ENCODE data around the gene RICTOR.
A peak's percentile ranks its signal among the peaks of the same experiment; 100 is the strongest.
"Not testable (repeated sequence)": the region's sequence is repeated elsewhere in the genome, so short reads cannot be mapped to it uniquely, and the experiment has no call there.

Gene RICTOR

GRCh38 chr5:39005566-39006232 lies 68.5 kb downstream of the RICTOR start:
- no peak for DNase-seq

- DNase-seq: no peak
Measured at GRCh38 chr5:39001683-39002082, 72.5 kb downstream of the RICTOR start.

- no peak for DNase-seq
Measured at GRCh38 chr5:38999037-38999436, 75.2 kb downstream of the RICTOR start.

GRCh38 chr5:38997591-38997990 lies 76.6 kb downstream of the RICTOR start:
- no peak for DNase-seq

- no peak for DNase-seq
Measured at GRCh38 chr5:38996123-38996522, 78.1 kb downstream of the RICTOR start.

- peak; percentile 68 for DNase-seq
Measured at GRCh38 chr5:38994324-38994927, 79.8 kb downstream of the RICTOR start.

- DNase-seq: not testable (repeated sequence)
Measured at GRCh38 chr5:38989974-38990719, 84.1 kb downstream of the RICTOR start.

- no peak for DNase-seq
Measured at GRCh38 chr5:38985909-38986452, 88.2 kb downstream of the RICTOR start.

GRCh38 chr5:38979535-38979934 lies 94.7 kb downstream of the RICTOR start:
- DNase-seq: no peak

GRCh38 chr5:38978036-38978435 lies 96.2 kb downstream of the RICTOR start:
- no peak for DNase-seq

- no peak for DNase-seq
Measured at GRCh38 chr5:38968665-38969064, 105.5 kb downstream of the RICTOR start.

GRCh38 chr5:38961691-38962090 lies 112.5 kb downstream of the RICTOR start:
- no peak for DNase-seq

- DNase-seq: no peak
Measured at GRCh38 chr5:38953426-38954012, 120.7 kb downstream of the RICTOR start.

- no peak for DNase-seq
Measured at GRCh38 chr5:38948501-38948900, 125.7 kb downstream of the RICTOR start.

GRCh38 chr5:38944282-38944681 lies 129.9 kb downstream of the RICTOR start:
- no peak for DNase-seq

- no peak for DNase-seq
Measured at GRCh38 chr5:38941912-38942311, 132.3 kb downstream of the RICTOR start.

GRCh38 chr5:38940230-38940858 lies 133.9 kb downstream of the RICTOR start:
- no peak for DNase-seq

GRCh38 chr5:38938973-38939372 lies 135.2 kb downstream of the RICTOR start:
- DNase-seq: no peak

- no peak for DNase-seq
Measured at GRCh38 chr5:38938424-38938823, 135.8 kb downstream of the RICTOR start.

GRCh38 chr5:38936269-38936668 lies 137.9 kb downstream of the RICTOR start:
- no peak for DNase-seq

- no peak for DNase-seq
Measured at GRCh38 chr5:38935437-38935836, 138.8 kb downstream of the RICTOR start.

GRCh38 chr5:38932854-38933408 lies 141.3 kb downstream of the RICTOR start:
- DNase-seq: no peak

- no peak for DNase-seq
Measured at GRCh38 chr5:38931731-38932130, 142.5 kb downstream of the RICTOR start.
